Urinary bladder (tissue), 4 donors: ENCODE results near the gene TBC1D4. TPM values are rescaled to one million over a fixed set of nuclear protein-coding genes. Genes with fewer than 3 reads are reported as not detected.

Experiments
- DNase-seq: peaks from one replicate; pipeline ENCODE4 v3.0.0-alpha.2; 2015; ENCODE audit errors: extremely low spot score
- H3K27ac ChIP-seq: one replicate; pipeline ENCODE4 v1.5.1; 2013; ENCODE audit warnings: low read depth, mild to moderate bottlenecking, moderate library complexity
- H3K36me3 ChIP-seq: one replicate; pipeline ENCODE4 v1.6.1; 2013; ENCODE audit warnings: mild to moderate bottlenecking, moderate library complexity; ENCODE audit not compliant: insufficient read depth
- H3K4me1 ChIP-seq: one replicate; pipeline ENCODE4 v1.6.1; 2013; ENCODE audit warnings: mild to moderate bottlenecking, moderate library complexity; ENCODE audit not compliant: insufficient read depth
- H3K4me3 ChIP-seq: one replicate; pipeline ENCODE4 v1.5.1; 2013; ENCODE audit warnings: low read depth, low read length
- WGBS: extraction: QIAGEN DNeasy Blood & Tissue Kit; methylation state at CpG from one replicate; pipeline ENCODE4 v1.1.7; 2013; 5-methylcytosine and 5-hydroxymethylcytosine counted together
- polyA plus RNA-seq: library from polyadenylated mRNA; stranded (reverse); fragments of 200-250 nt; gene quantifications from one replicate; pipeline ENCODE4 v1.2.3, GENCODE V29; 2013
- total RNA-seq: library from RNA; depleted of rRNA; stranded (reverse); fragments of >200 nt; gene quantifications from one replicate; pipeline ENCODE4 v1.2.3, GENCODE V29; 2014
- donor health status: healthy with polysubstance abuse.
- donor health status: healthy.

TBC1D4 gene
- total and polyA plus RNA-seq, 2 donors, result 5.4 to 28.7 TPM

DNA sequence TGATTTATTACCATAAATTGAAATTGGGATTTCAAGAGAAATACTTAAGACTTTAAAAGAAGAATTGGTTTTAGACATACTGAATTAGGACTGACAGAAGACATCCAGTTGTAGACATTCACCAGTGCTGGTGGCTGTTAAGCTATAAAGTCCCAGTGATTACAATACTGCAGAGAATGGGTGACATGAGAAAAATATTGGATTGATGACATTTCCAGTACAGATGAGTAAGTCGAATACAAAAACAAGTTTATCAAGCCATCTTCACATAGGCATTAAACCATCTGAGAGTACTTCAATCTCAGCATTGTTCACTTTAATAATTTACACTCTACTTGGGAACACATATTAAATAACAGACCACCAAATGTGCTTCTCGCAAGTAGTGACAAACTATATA, 66.8 kb downstream of the TBC1D4 start:
- Histone ChIP-seq H3K4me1 (no peaks in the 10 kb centered on the region), H3K4me3 (no peak overlapping the region), H3K27ac (no peak overlapping the region), H3K36me3 (no peaks in the 10 kb centered on the region)
- WGBS, result 77% methylated on average over 2 of the region's 2 CpGs
- DNase-seq, result no peak

DNA sequence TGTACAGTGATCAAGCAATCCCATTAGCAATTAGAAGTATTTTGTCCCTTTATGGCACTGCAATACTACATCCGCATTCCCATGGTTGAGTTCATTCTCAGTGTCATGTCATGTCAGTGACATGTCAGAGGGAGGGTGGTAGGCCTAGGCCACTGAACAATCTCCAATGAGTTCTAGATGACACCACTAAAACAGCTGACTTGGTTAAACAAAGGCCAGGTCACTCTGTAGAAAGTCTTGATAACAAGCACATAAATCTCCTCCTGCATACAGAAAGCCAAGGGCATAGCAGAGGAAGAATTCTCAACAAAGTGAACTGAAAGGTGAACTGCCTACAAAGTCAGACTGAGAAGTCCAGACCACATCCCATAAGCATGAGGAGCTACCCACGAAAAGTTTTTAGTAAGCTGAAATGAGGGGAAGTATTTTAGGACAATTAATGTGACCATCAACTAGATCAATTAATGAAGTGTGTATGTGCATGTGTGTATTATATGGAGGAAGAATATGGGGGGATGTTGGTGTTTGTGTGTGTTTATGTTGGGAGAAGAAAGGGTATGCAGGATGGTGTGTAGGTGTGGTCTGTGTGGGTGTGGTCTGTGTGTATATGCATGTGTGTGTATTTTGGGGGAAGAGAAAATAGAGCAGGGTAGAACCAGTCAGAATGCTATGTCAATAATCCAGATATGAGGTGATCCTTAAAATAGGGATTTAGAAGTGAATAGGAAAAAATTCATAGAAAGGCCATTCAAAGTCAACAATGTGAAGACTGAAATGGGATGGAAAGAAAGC, 67.7 kb downstream of the TBC1D4 start:
- no peak for DNase-seq
- Histone ChIP-seq H3K4me1 (no peaks in the 10 kb centered on the region), H3K4me3 (no peak overlapping the region), H3K36me3 (no peaks in the 10 kb centered on the region), H3K27ac (no peak overlapping the region)
- 92% methylated on average over 2 of the region's 2 CpGs for WGBS

DNA sequence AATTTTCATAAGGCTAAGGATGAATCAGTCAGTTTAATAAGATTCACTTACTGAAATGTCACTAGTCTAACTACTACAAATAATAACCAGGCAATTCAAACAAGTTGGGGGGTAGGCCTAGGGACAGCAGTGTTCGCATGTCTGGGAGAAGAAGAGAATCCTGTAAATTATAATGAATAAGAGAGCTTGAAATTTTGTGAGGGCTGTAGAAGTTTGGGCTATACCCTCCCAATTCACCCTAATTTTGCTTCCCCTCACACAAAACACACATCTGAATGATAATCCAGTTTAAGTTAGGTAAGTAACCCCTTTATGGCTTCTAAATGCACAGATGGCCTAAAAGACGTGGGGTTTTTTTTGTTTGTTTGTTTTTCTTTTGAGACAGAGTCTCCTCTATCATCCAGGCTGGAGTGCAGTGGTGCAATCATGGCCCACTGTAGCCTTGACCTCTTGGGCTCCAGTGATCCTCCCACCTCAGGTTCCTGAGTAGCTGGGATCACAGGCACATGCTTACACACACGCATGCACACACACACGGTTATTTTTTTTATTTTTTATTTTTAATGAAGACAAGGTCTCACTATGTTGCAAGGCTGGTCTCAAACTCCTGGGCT, 69.9 kb downstream of the TBC1D4 start:
- 77% methylated on average over 4 of the region's 4 CpGs for WGBS
- Histone ChIP-seq H3K4me1 (no peaks in the 10 kb centered on the region), H3K27ac (no peak overlapping the region), H3K36me3 (no peaks in the 10 kb centered on the region), H3K4me3 (no peak overlapping the region)
- DNase-seq, result no peak

DNA sequence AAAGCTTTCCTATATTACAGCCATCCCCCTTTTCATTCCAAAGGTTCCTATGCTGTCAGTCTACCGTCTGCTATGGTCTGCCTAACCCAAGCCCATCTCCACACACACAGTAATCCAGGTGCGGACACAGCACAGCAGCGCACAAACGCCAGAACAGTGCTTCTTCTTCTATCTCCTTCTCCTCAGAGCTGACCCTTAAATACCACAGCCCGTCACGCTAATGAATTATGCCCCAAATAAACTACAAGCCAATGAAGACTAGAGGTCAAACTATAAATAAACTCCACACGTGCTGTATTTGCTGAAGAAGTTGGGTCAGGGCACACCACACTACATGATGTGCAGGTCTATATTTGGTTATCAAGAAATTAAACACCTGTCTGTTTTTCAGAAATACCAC, 71.8 kb downstream of the TBC1D4 start:
- H3K27ac ChIP-seq, result no peak overlapping the region
- WGBS, result 83% methylated on average over 7 of the region's 7 CpGs
- DNase-seq, result no peak
- H3K4me1 ChIP-seq, result no peaks in the 10 kb centered on the region
- no peaks in the 10 kb centered on the region for H3K36me3 ChIP-seq
- H3K4me3 ChIP-seq, result no peak overlapping the region

DNA sequence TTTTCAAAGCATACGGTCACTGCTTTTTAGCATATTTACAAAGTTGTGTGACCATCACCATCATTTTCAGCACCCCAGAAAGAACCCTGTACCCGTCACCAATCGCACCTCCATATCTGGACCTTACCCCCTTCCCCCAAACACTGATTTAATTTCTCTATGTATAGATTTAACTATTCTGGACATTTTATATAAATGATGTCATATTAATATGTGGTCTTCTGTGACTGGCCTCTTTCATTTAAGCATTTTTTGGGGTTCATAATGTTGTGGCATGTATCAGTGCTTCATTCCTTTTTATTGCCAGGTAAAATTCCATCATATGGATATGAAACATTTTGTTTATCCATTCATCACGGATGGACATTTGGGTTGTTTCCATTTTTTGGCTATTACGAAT, 74.0 kb downstream of the TBC1D4 start:
- WGBS, result 96% methylated on average over 5 of the region's 5 CpGs
- H3K36me3 ChIP-seq, result no peaks in the 10 kb centered on the region
- no peak overlapping the region for H3K27ac ChIP-seq
- H3K4me1 ChIP-seq, result no peaks in the 10 kb centered on the region
- H3K4me3 ChIP-seq, result no peak overlapping the region
- no peak for DNase-seq

DNA sequence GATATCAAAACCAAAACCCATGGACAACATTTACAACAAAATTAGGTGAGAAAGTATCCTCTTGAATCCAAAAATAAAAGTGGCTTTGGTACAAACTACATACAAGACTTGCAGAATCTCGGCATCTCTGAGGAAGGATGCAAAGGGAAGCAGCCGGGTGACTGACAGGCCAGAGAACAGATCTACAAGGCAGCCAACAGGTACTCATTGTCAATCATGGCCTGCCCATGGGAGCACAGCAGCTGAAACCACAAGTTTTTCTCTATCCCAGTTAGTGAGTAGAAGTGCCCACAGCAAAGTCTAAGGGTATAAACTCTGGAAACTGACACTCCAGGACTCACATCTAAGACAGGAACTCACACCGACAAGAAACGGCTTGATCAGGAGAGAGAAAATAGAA, 74.5 kb downstream of the TBC1D4 start:
- Histone ChIP-seq H3K36me3 (no peaks in the 10 kb centered on the region), H3K4me3 (no peak overlapping the region), H3K4me1 (no peaks in the 10 kb centered on the region), H3K27ac (no peak overlapping the region)
- DNase-seq, result no peak
- 95% methylated on average over 4 of the region's 4 CpGs for WGBS

DNA sequence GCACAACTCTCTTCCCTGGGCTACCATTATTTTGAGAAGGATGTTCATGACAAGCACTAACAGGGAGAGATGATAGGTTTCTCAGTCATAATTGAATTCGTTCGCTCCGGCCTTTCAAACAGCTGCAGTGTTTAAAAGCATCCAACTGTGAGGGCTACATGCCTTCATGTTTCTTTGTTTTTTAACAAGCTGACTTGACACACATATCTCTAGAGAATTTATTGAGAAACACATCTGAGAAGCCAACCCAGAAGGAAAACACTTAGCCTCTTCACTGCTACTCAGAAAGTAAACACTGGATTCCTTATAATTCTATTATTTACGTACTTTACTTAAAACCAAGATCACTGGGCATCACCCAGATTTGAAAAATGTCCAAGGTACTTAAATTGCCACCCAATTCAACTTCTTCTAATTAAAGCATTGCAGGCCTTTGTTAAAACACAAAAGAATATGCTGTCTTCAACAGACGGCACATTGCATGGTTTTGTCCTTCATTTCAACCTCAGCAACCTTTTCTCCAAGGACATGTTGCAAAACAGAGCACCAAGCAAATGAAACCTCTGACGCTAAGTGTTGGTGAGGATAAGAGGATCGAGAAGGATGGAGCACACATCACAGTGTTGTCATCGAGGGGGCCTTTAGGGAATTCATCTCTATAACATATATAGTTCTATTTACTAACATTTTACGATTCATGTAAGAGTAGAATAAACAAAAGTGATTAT, 75.8 kb downstream of the TBC1D4 start:
- no peak for DNase-seq
- Histone ChIP-seq H3K36me3 (no peaks in the 10 kb centered on the region), H3K4me3 (no peak overlapping the region), H3K4me1 (no peaks in the 10 kb centered on the region), H3K27ac (no peak overlapping the region)
- 65% methylated on average over 9 of the region's 9 CpGs for WGBS

DNA sequence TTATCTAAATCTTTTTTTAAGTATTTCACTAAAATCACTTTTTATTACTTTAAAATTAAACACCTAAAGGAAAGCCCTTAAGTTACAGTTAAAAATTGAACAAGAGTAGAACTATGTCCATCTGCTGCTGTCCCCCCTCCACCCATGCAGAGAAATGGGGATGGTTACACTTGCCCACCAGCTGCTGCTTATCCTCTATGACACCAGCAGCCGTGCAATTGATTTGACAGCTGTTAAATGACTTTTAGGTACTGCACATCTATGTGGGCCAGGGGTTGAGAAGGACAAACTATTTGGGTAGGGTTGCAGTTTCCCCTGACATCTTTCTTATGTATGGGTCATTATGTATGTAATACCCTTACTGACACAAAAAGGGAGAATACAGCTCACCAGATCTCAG, 77.2 kb downstream of the TBC1D4 start:
- H3K4me1 ChIP-seq, result no peaks in the 10 kb centered on the region
- no peak overlapping the region for H3K4me3 ChIP-seq
- DNase-seq, result no peak
- H3K36me3 ChIP-seq, result no peaks in the 10 kb centered on the region
- H3K27ac ChIP-seq, result no peak overlapping the region
- WGBS, result 83% methylated on average over 1 of the region's 1 CpG

DNA sequence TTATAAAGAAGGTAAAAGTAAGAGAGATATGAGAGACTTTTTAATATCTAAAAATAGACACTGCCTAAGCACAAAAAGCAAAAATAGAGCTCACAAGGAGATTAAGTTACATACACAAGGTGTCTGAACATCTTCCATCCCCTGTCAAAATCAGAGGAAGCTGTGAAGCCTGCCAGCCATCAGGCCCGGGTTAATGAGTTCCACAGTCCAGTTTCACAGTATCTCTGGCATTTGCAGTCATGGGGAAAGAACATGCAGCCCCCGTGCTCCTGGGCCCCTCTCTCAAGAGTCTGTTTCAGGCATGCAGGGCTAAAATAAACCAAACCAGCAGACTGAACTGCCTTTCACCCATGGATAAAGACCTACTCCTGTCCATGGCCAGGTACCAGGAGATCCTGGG, 79.2 kb downstream of the TBC1D4 start:
- DNase-seq, result no peak
- H3K4me3 ChIP-seq, result no peak overlapping the region

DNA sequence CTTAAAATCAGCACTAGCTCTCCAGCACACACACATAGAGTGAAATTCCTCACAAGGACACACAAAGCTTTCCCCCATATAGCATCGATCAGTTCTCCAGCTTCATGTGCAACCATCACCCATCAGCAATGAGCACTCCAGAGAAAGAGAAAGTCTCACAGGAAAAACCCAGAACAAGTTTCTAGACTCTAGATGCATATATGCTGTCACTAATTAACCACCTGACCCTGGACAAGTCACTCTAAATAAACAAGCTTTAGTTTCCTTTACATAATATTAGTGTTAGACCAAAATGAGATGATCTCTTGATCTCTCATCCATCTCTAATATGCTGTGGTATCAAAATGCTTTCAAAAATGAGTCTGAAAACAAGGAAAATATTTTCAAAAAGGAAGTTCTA, 81.2 kb downstream of the TBC1D4 start:
- no peak for DNase-seq
- no peaks in the 10 kb centered on the region for H3K4me1 ChIP-seq
- 97% methylated on average over 1 of the region's 1 CpG for WGBS

More for the DNA sequence above, 79.2 kb downstream of the TBC1D4 start:
- H3K27ac ChIP-seq, result no peak overlapping the region
- no peaks in the 10 kb centered on the region for H3K4me1 ChIP-seq
- 26% methylated on average over 2 of the region's 2 CpGs for WGBS
- H3K36me3 ChIP-seq, result no peaks in the 10 kb centered on the region

DNA sequence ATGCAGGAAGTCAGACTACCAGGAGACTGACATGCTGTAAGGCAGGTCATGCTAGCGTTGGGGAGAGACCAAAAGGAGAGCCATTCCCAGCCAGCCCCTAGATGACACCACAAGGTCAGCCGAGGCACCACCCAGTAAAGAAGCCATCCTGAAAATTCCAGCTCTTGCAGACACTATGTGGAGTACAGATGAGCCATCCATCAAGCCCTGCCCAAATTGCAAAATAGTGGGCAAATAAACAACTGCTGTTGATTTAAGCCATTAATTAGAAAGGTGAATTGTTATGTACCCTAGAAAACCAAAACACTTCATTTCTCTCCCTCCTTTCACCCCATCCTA, 82.1 kb downstream of the TBC1D4 start:
- no peak overlapping the region for H3K27ac ChIP-seq
- no peak overlapping the region for H3K4me3 ChIP-seq
- WGBS, result over 99% methylated on average over 2 of the region's 2 CpGs
- no peak for DNase-seq
- H3K36me3 ChIP-seq, result no peaks in the 10 kb centered on the region
- no peaks in the 10 kb centered on the region for H3K4me1 ChIP-seq

More for the DNA sequence above, 81.2 kb downstream of the TBC1D4 start:
- Histone ChIP-seq H3K36me3 (no peaks in the 10 kb centered on the region), H3K4me3 (no peak overlapping the region), H3K27ac (no peak overlapping the region)

DNA sequence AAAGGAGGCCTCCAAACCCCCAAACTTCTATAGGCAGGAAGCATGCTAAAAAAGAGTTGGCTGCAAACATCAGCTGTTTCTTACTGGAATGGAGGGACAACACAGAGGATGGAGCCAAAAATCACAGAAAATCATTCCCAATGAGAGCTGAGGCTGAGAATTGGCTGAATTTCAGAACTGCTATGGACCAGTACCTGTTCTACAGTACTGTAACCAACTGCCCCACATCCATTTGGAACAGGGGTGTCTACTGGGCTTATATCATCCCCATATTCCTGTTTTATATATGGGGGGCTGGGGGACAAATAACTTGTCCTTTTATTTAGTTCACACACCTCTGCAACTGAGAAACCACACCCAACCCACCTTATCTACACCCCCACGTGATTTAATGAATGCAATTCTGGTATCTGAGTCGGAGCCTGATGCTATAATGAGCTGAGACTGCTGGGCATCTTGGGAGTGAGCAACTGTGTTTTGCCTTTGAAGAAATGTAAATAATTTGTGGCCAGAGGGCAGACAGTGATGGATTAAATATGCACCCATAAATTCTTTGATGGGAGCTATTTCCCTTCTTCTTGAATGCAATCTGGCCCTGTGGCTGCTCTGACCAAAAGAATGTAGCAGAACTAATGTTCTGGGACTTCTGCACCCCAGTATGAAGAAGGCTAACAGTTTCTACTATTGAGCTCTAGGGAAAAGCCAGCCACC, 82.6 kb downstream of the TBC1D4 start:
- whole genome bisulfite sequencing, result 87% methylated on average over 2 of the region's 2 CpGs
- H3K27ac ChIP-seq, result no peak overlapping the region
- no peaks in the 10 kb centered on the region for H3K36me3 ChIP-seq
- no peaks in the 10 kb centered on the region for H3K4me1 ChIP-seq
- DNase-seq, result no peak
- H3K4me3 ChIP-seq, result no peak overlapping the region

DNA sequence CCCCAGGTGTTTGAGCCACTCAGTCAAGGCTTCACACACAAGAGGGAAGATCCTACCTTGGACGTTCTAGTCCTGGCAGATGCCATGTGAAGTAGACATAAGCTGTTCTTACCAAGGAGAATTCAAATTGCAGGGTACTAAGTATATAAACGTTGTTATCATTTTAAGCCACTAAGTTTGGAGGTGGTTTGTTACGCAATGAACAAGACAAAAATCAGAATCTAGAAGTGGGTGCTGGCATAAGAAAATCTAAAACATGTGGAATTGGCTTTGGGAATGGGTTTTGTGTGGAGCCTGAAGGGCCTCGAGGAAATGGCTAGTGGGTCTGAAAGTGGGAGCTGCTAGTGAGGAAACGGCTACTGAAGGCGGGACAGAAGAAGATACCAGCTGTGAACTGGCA, 83.9 kb downstream of the TBC1D4 start:
- H3K36me3 ChIP-seq, result no peaks in the 10 kb centered on the region
- WGBS, result 94% methylated on average over 6 of the region's 6 CpGs
- DNase-seq, result no peak
- H3K4me3 ChIP-seq, result no peak overlapping the region
- H3K4me1 ChIP-seq, result no peaks in the 10 kb centered on the region
- no peak overlapping the region for H3K27ac ChIP-seq
